H9 (cell line): Measurements from ENCODE around the gene CDC16. TPM values are rescaled to one million over a fixed set of nuclear protein-coding genes. Genes with fewer than 3 reads are reported as not detected.

Source experiments
- DNase-seq: peaks from one replicate; pipeline ENCODE4 v3.0.0-alpha.2; 2017
- H2AFZ ChIP-seq: one replicate; pipeline ENCODE4 v1.6.1; 2013; ENCODE audit warnings: mild to moderate bottlenecking, low read length, control low read depth, moderate library complexity
- H2AK5ac ChIP-seq: 2 replicates; pipeline ENCODE4 v1.6.1; 2013; ENCODE audit warnings: low read length, control low read depth, mixed read lengths; ENCODE audit not compliant: insufficient read length
- H2BK120ac ChIP-seq: one replicate; pipeline ENCODE4 v1.6.1; 2013; ENCODE audit warnings: low read depth, mild to moderate bottlenecking, low read length, control low read depth, inconsistent platforms; ENCODE audit not compliant: poor library complexity, severe bottlenecking
- H2BK12ac ChIP-seq: 2 replicates; pipeline ENCODE4 v1.6.1; 2013; ENCODE audit warnings: low read length, control low read depth, mixed read lengths, low read depth; ENCODE audit not compliant: insufficient read length
- H2BK15ac ChIP-seq: 2 replicates; pipeline ENCODE4 v1.6.1; 2013; ENCODE audit warnings: low read depth, low read length, control low read depth
- H2BK20ac ChIP-seq: one replicate; pipeline ENCODE4 v1.6.1; 2013; ENCODE audit warnings: low read depth, mild to moderate bottlenecking, low read length, control low read depth, inconsistent platforms; ENCODE audit not compliant: poor library complexity, severe bottlenecking
- H2BK5ac ChIP-seq: 2 replicates; pipeline ENCODE4 v1.6.1; 2013; ENCODE audit warnings: low read length, control low read depth, mixed read lengths; ENCODE audit not compliant: insufficient read length
- H3K14ac ChIP-seq: 2 replicates; pipeline ENCODE4 v1.6.1; 2013; ENCODE audit warnings: low read length, control low read depth; ENCODE audit not compliant: insufficient read depth
- H3K18ac ChIP-seq: 2 replicates; pipeline ENCODE4 v1.6.1; 2013; ENCODE audit warnings: low read depth, mild to moderate bottlenecking, mixed read lengths, low read length, control low read depth; ENCODE audit not compliant: insufficient read length
- H3K23ac ChIP-seq: 2 replicates; pipeline ENCODE4 v1.6.1; 2013; ENCODE audit warnings: low read length, control low read depth, mixed read lengths, low read depth; ENCODE audit not compliant: insufficient read length
- H3K23me2 ChIP-seq: 2 replicates; pipeline ENCODE4 v1.6.1; 2013; ENCODE audit warnings: low read depth, mild to moderate bottlenecking, mixed read lengths, low read length, control low read depth; ENCODE audit not compliant: insufficient read length, poor library complexity, severe bottlenecking
- H3K27ac ChIP-seq: 2 replicates; pipeline ENCODE4 v1.5.1; 2013; ENCODE audit warnings: low read length, control low read depth, mixed read lengths, low read depth; ENCODE audit not compliant: insufficient read length
- H3K27me3 ChIP-seq: 2 replicates; pipeline ENCODE4 v1.6.1; 2013; ENCODE audit warnings: low read length, control low read depth, inconsistent platforms; ENCODE audit not compliant: insufficient read depth
- H3K4ac ChIP-seq: 2 replicates; pipeline ENCODE4 v1.6.1; 2013; ENCODE audit warnings: low read depth, mild to moderate bottlenecking, control low read depth, inconsistent platforms, low read length, moderate library complexity
- H3K4me1 ChIP-seq: 2 replicates; pipeline ENCODE4 v1.6.1; 2013; ENCODE audit warnings: low read length, control low read depth, inconsistent platforms; ENCODE audit not compliant: insufficient read depth
- H3K4me2 ChIP-seq: 2 replicates; pipeline ENCODE4 v1.6.1; 2013; ENCODE audit warnings: low read length, control low read depth, mixed read lengths; ENCODE audit not compliant: insufficient read length, insufficient read depth
- H3K56ac ChIP-seq: 2 replicates; pipeline ENCODE4 v1.6.1; 2013; ENCODE audit warnings: low read depth, mild to moderate bottlenecking, mixed read lengths, low read length, control low read depth; ENCODE audit not compliant: insufficient read length
- H3K79me1 ChIP-seq: 2 replicates; pipeline ENCODE4 v1.6.1; 2013; ENCODE audit warnings: low read depth, mild to moderate bottlenecking, moderate library complexity, low read length, control low read depth, inconsistent platforms; ENCODE audit not compliant: insufficient read depth, poor library complexity, severe bottlenecking
- H3K79me2 ChIP-seq: 2 replicates; pipeline ENCODE4 v1.6.1; 2013; ENCODE audit warnings: low read length, control low read depth, inconsistent platforms; ENCODE audit not compliant: insufficient read depth
- H3K9ac ChIP-seq: 2 replicates; pipeline ENCODE4 v1.6.1; 2013; ENCODE audit warnings: low read length, control low read depth, mixed read lengths; ENCODE audit not compliant: insufficient read length; ENCODE audit errors: extremely low read depth
- H3K9me3 ChIP-seq: one replicate; pipeline ENCODE4 v1.6.1; 2013; ENCODE audit warnings: low read depth, low read length, inconsistent platforms; ENCODE audit not compliant: control insufficient read depth
- H3T11ph ChIP-seq: one replicate; pipeline ENCODE4 v1.6.1; 2013; ENCODE audit warnings: mild to moderate bottlenecking, low read length, control low read depth, inconsistent platforms
- H4K20me1 ChIP-seq: one replicate; pipeline ENCODE4 v1.6.1; 2013; ENCODE audit not compliant: control insufficient read depth, insufficient read length, insufficient read depth
- H4K5ac ChIP-seq: 2 replicates; pipeline ENCODE4 v1.6.1; 2013; ENCODE audit warnings: low read depth, mild to moderate bottlenecking, mixed read lengths, low read length, control low read depth; ENCODE audit not compliant: insufficient read length
- H4K8ac ChIP-seq: replicated peaks from 2 replicates; pipeline ENCODE4 v1.6.1; 2013; ENCODE audit warnings: low read length, control low read depth, mixed read lengths, low read depth; ENCODE audit not compliant: insufficient read length
- H4K91ac ChIP-seq: 2 replicates; pipeline ENCODE4 v1.6.1; 2013; ENCODE audit warnings: low read depth, mild to moderate bottlenecking, moderate library complexity, mixed read lengths, low read length, control low read depth; ENCODE audit not compliant: insufficient read length
- H3K27ac Mint-ChIP-seq, 3 experiments: 2 replicates in 2 of 3; 3 replicates in 1 of 3; pipeline ENCODE4 v1.8.0; 2020 to 2021; ENCODE audit warnings: mixed read lengths in 3 of 3, mild to moderate bottlenecking in 1 of 3, moderate library complexity in 1 of 3
- H3K27me3 Mint-ChIP-seq: 2 replicates; pipeline ENCODE4 v1.8.0; 2021; ENCODE audit warnings: low read depth, mild to moderate bottlenecking, moderate library complexity, mixed read lengths
- H3K36me3 Mint-ChIP-seq, 3 experiments: 2 replicates in 2 of 3; 3 replicates in 1 of 3; pipeline ENCODE4 v1.8.0; 2020 to 2021; ENCODE audit warnings: low read depth in 3 of 3, mixed read lengths in 3 of 3; ENCODE audit not compliant: insufficient read depth in 1 of 3
- H3K4me1 Mint-ChIP-seq, 2 experiments: 2 replicates each; pipeline ENCODE4 v1.8.0; 2020; ENCODE audit warnings: mixed read lengths in 2 of 2
- H3K4me3 Mint-ChIP-seq, 2 experiments: 2 replicates in 1 of 2; 3 replicates in 1 of 2; pipeline ENCODE4 v1.8.0; 2020 to 2021; ENCODE audit warnings: mild to moderate bottlenecking in 2 of 2, mixed read lengths in 2 of 2, moderate library complexity in 1 of 2
- H3K9me3 Mint-ChIP-seq, 2 experiments: 2 replicates in 1 of 2; 3 replicates in 1 of 2; pipeline ENCODE4 v1.8.0; 2020; ENCODE audit warnings: mild to moderate bottlenecking in 2 of 2, mixed read lengths in 2 of 2, moderate library complexity in 1 of 2
- whole genome bisulfite sequencing: extraction: QIAGEN DNeasy Blood & Tissue Kit; methylation state at CpG from one replicate; pipeline ENCODE4 v1.1.7; 2013; ENCODE audit warnings: missing lambda C conversion rate, low lambda C conversion rate, mixed read lengths; ENCODE audit not compliant: insufficient read length; ENCODE audit errors: extremely low coverage; 5-methylcytosine and 5-hydroxymethylcytosine counted together
- total RNA-seq: library from RNA; stranded (reverse); gene quantifications from 2 replicates; pipeline ENCODE4 v1.2.1, GENCODE V29; 2021
- TF ChIP-seq, protein P1 (sequence below): fragments of 200-600 bp; sonication (generic); conservative IDR thresholded peaks from 3 replicates; pipeline ENCODE4 v1.8.0; 2021; ENCODE audit warnings: antibody characterized with exemption, mild to moderate bottlenecking

CDC16 gene
- total RNA-seq, 1 experiment from 2014 or later = 91.9 TPM

DNA sequence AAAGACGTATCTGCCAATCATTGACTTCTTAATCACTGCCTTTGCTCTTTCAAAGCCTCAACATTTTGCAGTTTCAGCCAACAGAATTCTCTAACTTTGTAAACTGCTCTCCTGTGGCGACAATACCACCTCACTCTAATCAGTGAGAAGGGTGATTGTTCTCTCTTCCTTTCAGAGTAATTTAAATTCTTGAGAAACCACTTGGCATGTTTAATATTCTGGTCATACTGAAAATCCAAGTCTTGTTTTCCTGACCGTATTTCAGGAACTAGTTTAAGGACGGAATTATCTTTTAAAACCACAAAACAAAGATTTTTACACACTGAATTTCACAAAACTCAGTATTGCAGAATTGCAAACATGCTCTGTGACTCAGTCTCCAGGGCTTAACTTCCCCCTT lies 5.2 kb upstream of the CDC16 start:
- Mint-ChIP-seq H3K27me3 (no peaks in the 10 kb centered on the region; the same call in none of the 2 replicates), H3K27ac (peak overlapping the region; percentile 95 to 97 (median 96)), H3K36me3 (no peaks in the 10 kb centered on the region; a peak in 2 of 7 replicates), H3K4me3 (peak overlapping the region; percentile 8 to 39; a peak in 1 of 5 replicates), H3K4me1 (peaks cover 65 to 68% of the 10 kb centered on the region in 2 experiments), H3K9me3 (peaks cover 3% of the 10 kb centered on the region in 2 experiments; a peak in 2 of 5 replicates)
- peak overlapping the region; percentile 15 for H3K4me2 ChIP-seq
- H2BK15ac ChIP-seq = no peak overlapping the region
- H3T11ph ChIP-seq = no peak overlapping the region
- peak overlapping the region; percentile 76 for H3K27ac ChIP-seq
- no peaks in the 10 kb centered on the region for H3K27me3 ChIP-seq
- no peak overlapping the region for H3K18ac ChIP-seq
- H2BK20ac ChIP-seq = no peak overlapping the region
- H3K23ac ChIP-seq = no peak overlapping the region
- no peak overlapping the region for H2BK120ac ChIP-seq
- H3K14ac ChIP-seq = no peak overlapping the region
- H2BK12ac ChIP-seq = no peak overlapping the region
- H3K79me2 ChIP-seq = no peaks in the 10 kb centered on the region
- H3K23me2 ChIP-seq = no peaks in the 10 kb centered on the region
- H4K20me1 ChIP-seq = no peaks in the 10 kb centered on the region
- no peak overlapping the region for H2AK5ac ChIP-seq
- no peak overlapping the region for H3K56ac ChIP-seq
- H3K4ac ChIP-seq = no peak overlapping the region
- H3K9ac ChIP-seq = no peak overlapping the region
- WGBS = no CpG with 5 or more reads among the region's 4 CpGs
- H4K5ac ChIP-seq = no peak overlapping the region
- H4K91ac ChIP-seq = no peak overlapping the region
- H2BK5ac ChIP-seq = no peak overlapping the region
- peaks cover 16% of the 10 kb centered on the region; the same call in 1 of the 2 replicates for H3K4me1 ChIP-seq
- no peak for DNase-seq
- no peak overlapping the region for H2AFZ ChIP-seq
- H3K79me1 ChIP-seq = no peaks in the 10 kb centered on the region
- H4K8ac ChIP-seq = no peak overlapping the region
- TF ChIP-seq, protein P1, sequence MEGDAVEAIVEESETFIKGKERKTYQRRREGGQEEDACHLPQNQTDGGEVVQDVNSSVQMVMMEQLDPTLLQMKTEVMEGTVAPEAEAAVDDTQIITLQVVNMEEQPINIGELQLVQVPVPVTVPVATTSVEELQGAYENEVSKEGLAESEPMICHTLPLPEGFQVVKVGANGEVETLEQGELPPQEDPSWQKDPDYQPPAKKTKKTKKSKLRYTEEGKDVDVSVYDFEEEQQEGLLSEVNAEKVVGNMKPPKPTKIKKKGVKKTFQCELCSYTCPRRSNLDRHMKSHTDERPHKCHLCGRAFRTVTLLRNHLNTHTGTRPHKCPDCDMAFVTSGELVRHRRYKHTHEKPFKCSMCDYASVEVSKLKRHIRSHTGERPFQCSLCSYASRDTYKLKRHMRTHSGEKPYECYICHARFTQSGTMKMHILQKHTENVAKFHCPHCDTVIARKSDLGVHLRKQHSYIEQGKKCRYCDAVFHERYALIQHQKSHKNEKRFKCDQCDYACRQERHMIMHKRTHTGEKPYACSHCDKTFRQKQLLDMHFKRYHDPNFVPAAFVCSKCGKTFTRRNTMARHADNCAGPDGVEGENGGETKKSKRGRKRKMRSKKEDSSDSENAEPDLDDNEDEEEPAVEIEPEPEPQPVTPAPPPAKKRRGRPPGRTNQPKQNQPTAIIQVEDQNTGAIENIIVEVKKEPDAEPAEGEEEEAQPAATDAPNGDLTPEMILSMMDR = no peak
- no peaks in the 10 kb centered on the region for H3K9me3 ChIP-seq
